Gastroesophageal sphincter (tissue), 3 donors: ENCODE measurements around the gene KCNMB2.

Experiments
- CTCF ChIP-seq, 4 experiments: fragments of 200-600 bp in 2 of 4; fragments of 450-650 bp in 2 of 4; sonication (generic) in 1 of 4; IDR thresholded peaks; one replicate each; pipeline ENCODE4 v1.5.1; 2017 to 2019; ENCODE audit warnings: antibody characterized with exemption in 4 of 4, mild to moderate bottlenecking in 2 of 4, moderate library complexity in 2 of 4
- EP300 ChIP-seq: sonication (generic); formaldehyde crosslinking; IDR thresholded peaks from one replicate; pipeline ENCODE4 v1.6.1; 2017; ENCODE audit warnings: antibody characterized with exemption, mild to moderate bottlenecking
- POLR2A ChIP-seq, 2 donors: fragments of 450-650 bp; IDR thresholded peaks; one replicate each; pipeline ENCODE4 v1.6.1; 2017; ENCODE audit warnings: antibody characterized with exemption in 2 of 2, mild to moderate bottlenecking in 2 of 2, moderate library complexity in 1 of 2
- POLR2AphosphoS5 ChIP-seq: sonication (generic); formaldehyde crosslinking; IDR thresholded peaks from one replicate; pipeline ENCODE4 v1.6.1; 2017; ENCODE audit warnings: antibody characterized with exemption

- TF ChIP-seq CTCF (IDR thresholded peaks at IDR 0.05) = no peak
- TF ChIP-seq POLR2A (IDR thresholded peaks at IDR 0.05) = no peak
- TF ChIP-seq EP300 = no peak
- no peak for TF ChIP-seq POLR2AphosphoS5
These were observed 26.1 kb downstream of the KCNMB2 start for GRCh38 chr3:178562143-178562946.
